Fibroblast of gingiva (primary cell): ENCODE data around the gene UCN2.
"Not testable (repeated sequence)": the region's sequence is repeated elsewhere in the genome, so short reads cannot be mapped to it uniquely, and the experiment has no call there.

ENCODE experiments used
- DNase-seq: peaks from one replicate; pipeline ENCODE4 v3.0.0-alpha.2; 2011; ENCODE audit warnings: low read depth

UCN2 gene

DNA sequence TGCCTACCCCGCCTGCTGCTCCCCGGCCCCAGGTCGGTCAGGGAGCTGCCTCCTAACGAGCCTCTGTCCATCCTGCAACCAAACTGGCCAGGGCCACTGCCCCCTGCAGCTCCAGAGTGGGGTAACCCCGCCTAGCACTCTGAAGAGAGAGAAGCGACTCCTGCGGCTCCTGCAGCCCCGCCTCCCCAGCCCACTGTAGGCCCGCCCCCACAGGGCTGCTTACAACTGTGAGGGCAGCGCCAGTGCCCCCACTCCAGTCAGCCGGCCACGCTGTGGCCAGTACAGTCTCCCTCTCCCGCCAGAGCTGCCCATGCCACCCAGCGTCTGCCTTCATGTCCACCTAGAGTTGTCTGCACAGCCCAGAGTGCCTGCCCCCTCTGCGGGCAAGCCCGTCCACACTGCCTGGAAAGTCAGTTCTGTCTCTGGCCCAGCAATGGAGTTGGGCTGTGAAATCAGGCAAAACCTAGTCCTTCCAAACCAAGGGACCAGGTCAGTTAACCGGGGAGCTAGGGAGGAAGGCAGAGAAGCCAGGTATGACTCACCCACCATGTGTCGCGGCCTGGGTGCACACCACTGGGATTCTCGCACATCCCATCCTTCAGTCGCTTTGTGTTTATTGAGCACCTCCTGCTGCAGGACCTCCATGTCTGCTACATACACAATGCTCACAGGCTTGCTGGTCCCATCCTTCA, 2.4 kb downstream of the UCN2 start:
- peak; percentile 71 for DNase-seq

- DNase-seq = no peak
Measured at GRCh38 chr3:48560648-48561018, 2.9 kb downstream of the UCN2 start.

GRCh38 chr3:48558493-48559134, 5.0 kb downstream of the UCN2 start:
- no peak for DNase-seq

DNA sequence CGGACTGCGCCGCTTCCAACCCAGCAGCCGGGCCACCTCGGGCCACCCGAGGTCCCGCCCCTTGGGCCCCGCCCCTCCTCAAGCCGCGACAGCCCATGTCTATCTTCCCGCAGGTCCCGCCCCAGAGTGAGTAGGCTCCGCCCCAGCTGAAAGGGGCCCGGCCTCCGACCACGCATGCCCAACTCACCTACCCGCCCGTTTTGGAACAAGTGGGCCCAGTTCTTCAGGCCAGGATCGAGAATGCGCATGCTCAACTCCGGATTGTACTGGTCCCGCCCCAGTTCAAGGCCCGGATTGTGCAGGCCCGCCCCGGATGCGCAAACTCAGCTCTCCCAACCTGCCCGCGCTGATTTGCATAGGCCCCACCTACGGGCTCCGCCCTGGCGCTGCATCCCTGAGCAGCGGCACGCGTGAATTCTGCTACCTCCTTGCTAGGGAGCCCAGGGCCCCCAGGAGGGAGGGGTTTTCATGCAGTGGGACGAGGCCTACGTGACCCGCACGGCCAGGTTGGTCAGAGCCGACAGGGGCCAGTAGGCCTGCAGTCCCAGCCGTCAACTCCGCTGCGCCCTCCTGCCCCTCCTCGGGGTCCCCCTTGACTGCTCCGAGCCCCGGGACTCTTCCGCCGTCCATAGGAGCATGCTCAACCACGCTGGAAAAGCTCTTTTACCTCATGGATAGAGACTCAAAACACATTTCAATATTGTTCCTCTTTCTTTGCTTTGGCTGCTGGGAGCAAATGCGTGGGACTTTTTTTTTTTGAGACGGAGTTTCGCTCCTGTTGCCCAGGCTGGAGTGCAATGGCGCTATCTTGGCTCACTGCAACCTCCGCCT, 6.6 kb downstream of the UCN2 start, which contains the start of gene PFKFB4:
PFKFB4 (minus strand) TSS at position 8 of the 831 bp plus-strand sequence. CDS start 26 bp downstream, outside the sequence.
- peak; percentile 99 for DNase-seq

DNA sequence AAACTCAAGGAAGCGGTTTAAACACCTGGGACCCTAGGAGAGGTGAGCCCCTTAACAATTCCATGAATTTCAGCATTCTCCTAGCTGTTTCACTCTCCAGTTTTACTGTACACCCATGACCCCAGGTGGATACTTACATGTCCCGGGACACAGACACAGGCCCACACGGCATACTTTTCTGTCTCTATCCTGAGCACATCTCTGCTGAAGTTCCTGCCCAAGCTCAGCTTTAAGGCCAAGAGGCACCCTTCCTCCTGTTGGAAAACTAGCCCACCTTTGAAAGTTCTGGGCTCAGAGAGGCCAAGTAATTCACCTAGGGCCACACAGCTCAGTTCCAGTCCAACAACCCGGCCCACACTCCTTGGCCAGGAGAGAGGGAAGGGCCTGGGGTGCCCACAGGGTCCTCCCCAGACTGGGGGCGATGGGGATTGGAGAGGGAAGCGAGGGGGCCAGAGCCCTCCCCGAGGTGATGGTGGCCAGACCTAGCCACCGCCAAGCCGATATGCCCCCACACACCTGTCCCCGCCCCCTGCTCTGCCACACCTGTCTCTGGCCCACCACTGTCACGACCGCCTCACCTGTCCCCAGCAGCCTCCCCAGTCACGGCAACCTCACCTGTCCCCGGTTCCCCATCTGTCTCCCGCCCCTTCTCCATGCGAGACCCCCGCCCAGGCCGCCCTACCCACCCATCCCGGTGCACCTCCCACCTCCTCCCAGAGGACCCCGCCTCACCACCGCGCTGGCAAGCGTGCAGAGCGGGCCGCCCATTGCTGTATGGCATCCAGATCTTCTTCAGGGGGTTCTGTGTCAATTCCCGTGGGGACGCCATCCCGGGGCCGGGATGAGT, 7.4 kb downstream of the UCN2 start:
- DNase-seq = no peak

DNA sequence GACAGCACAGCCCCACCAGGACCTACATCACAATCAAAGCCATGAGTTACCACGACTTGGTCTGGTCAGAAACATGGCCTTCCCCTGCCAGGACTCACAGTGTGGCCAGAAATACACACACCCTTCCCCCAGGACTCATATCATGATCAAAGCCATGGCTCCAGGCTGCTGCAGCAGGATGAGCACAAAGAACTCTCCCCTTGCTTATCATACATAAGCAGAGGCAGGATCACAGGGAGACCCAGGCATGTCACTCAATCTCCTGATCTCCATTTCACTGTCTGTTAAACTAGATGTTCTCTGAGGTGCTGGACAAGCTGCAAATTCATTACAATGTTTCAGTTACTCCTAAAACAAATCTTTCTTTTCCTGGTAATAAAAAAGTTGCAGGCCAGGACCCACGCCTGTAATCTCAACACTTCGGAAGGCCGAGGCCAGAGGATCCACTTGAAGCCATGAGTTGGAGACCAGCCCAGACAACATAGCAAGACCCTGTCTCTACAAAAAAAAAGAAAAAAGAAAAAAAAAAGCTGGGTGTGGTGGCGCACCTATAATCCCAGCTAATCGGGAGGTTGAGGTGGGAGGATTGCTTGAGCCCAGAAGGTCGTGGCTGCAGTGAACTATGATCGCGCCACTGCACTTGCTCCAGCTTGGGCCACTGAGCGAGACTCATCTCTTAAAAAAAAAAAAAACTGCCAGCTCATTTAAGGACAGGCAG, 8.2 kb downstream of the UCN2 start:
- no peak for DNase-seq

DNA sequence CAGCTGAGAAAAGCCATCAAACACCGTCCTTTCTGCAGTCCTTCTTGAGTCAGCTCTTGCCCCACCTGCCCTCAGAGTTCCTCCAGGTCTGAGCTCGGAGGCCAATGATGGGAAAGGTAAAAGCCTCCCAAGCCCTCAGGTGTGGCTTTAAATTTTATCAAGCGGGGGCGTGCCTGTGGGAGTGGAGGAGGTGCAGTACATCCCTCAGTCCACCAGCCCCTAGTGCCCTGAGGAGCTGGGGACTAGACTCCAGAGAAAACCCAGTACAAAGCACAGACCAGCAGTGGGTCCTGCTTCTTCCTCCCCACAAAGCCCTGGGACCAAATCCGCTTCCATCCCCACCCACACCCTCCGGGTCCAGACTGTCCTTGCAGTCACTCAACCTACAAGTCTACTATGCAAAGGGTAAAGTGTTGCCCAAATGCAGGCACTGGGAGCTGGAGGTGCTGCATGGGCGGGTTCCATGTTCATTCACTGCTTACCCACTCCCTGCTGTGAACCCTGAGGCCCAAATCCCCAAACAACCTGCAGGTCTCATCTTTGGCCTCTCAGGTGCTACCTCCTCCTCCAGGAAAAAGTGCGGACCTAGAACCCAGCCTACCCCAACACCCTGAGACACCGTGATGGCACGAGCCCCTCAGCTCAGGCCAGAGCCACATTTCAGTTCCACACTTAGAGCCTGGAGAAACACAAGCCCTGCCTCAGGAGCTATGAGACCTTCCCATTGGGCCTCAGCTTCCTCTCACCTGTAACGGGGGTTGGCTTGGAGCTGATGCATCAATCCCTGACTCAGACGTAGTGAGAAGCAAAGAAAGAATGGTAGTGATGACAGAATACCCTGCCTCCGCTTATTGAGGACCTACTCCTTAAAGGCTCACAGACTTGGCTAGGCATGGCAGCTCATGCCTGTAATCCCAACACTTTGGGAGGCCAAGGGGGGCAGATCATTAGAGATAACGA, 9.4 kb downstream of the UCN2 start:
- no peak for DNase-seq

GRCh38 chr3:48553361-48553760, 10.2 kb downstream of the UCN2 start:
- no peak for DNase-seq

DNA sequence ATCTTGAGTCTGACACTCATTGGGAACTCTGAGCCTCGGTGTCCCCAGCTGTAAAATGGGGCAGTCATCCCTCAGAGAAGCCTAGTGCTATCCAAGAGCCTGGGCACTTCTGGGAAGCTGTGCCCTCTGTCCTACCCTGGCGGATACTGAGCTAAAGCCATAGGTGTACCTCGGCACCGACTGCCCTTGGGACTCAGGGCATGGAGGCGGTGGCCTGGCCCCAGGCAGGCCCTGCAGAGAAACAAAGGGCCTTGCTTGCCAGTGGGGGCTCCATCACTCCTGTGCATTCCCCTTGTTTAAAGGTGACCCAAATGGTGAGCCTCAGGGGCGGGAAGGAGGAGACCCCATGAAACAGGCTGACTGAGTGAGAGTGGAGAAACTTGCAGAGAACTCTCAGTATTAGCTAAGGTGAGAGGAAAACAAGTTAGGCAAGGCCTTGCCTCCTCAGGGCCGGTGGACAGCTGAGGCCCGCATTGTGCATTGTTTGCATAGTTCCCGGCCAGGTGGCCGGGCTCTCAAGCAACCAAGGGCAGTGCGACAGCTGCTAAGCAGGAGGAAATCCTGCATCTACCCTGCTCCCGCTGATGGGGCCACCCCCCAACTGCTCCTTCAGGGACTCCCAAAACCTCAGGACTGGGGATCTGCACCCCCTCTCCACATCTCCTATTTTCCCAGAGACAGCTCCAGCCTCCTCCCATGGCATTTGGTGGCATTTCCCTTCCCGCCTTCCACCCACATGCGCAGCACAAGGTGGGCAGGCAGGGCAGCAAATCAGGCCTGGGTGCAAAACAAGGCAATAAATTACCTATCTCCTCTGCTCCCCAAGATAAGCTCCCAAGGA, 11.2 kb downstream of the UCN2 start:
- DNase-seq = no peak

DNA sequence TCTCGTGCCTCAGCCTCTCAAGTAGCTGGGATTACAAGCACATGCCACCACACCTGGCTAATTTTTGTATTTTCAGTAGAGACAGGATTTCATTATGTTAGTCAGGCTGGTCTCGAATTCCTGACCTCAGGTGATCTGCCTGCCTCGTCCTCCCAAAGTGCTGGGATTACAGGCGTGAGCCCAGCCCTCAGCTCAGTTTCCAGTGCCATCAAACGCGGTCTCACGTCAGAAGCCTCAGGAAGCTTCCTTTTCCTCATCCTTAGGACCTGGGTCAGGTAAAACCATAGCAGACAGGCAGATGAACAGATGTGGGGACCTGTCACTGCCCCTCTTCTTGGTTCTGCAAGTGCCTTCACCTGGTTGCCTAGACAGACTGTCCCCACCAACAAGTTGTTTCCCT, 11.9 kb downstream of the UCN2 start:
- not testable (repeated sequence) for DNase-seq

DNA sequence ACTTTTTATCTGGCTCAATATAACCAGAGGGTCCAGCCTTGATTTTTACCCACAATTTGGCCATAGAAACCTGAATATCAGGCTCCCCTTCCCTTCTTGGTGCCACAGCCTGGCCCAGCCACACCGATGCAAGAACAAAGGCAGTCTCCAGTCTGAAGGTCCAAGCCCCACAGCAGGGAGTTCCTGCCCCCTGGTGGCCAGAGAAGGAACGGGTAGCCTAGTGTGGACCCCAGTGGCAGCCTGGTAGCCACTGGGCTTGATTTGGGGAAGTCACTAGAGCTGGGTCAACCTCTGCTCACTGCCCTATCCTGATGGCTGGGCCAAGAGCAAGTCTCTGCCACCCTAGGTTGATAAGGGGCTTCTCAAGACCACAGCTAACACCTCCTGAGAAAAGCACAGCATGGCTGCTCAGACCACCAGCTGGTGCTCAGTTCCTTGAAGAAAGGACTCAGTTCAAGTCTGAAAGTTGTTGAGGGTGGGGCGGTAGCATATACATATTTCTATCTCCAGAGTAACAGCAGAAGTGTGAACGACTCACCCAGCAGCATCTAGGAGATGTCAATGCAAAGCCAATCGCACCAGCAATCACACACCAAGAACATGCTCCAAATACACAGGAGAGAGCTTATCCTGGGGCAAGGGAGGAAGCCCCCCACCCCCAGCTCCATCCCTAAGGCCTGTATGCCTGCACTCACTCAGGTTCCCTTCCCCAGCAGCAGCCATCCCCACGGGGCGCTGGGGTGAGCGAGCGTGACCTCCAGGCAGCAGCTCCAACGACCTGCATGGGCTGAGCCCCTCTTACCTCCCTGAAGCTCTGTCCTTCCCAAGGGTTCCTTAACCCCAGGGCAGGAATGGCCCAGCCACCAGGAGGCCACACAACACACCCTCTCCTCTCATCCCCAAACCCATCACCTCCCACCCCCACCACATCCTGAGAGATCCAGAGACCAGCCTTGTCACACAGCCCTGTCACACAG, 14.6 kb downstream of the UCN2 start:
- DNase-seq = peak; percentile 60

- DNase-seq = no peak
Measured at GRCh38 chr3:48548126-48548525, 15.5 kb downstream of the UCN2 start.

DNA sequence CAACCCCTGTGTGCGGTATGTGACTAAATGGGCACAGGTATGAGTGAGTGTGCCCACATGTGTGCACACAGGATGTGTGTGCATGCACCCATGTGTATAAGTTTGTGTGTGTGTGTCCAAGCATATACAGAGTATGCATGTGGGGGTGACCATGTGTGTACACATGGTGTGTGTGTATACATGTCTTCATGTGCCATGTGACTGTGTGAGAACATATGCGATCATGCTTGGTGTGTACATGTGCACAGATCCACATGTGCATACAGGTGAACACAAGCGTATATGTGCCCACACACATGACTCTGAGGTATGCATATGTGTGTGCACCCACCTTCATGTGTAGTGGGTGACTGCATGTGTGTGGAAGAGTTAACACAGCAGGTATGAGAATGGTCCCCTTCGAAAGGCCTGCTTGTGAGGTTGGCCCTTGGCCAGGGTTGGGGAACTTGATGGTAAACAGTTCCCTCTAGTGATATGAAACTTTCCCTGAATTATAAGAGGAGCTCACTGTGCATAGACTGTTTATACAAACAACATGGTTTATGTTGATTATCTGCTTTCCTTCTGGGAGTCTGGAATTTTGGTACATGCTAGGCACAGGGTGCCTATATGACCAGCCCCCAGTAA, 17.3 kb downstream of the UCN2 start:
- DNase-seq = no peak

DNA sequence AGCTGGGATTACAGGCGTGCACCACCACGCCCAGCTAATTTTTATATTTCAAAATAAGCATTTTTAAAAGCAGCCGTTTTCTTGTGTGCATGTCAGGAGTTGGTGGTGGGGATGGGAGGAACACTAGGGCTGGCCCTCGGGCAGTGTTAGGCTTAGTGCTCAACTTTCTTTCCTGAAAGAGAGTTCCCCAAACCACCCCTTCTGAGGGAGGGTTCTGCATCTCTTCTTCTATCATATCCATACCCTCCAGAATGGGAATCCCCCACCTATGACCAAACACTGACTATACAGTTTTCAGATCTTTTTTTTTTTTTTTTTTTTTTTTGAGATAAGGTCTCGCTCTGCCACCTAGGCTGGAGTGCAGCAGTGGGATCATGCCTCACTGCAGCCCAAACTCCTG, 19.4 kb downstream of the UCN2 start:
- DNase-seq = no peak

DNA sequence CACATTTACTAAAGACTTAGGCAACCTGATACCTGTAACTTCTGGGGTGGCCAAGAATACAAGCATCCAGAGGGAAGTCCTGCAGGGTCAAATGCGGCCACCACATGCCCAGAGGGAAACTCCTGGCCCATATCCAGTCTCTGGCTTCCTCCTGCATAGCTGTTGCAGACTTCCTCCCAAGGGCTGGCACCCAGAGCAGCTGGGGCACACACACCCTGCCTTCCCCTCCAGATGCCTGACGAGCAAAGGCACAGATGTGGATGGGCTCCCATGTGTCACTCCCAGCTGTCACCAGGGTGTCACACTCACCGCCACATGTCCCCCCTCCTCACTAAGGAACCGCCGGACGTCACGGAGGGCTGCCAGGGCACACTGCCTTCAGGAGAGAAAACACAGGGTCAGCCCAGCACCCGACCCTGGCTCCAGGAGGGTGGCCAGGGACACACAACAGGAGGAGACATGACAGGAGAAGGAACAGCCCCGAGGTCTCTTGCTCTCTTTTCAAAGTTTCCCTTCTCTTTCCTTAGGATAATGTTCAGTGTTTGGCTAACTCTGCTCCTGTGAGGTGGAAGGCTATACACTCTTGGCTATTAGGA, 20.2 kb downstream of the UCN2 start:
- DNase-seq = no peak

GRCh38 chr3:48538451-48538850, 25.1 kb downstream of the UCN2 start:
- no peak for DNase-seq

DNA sequence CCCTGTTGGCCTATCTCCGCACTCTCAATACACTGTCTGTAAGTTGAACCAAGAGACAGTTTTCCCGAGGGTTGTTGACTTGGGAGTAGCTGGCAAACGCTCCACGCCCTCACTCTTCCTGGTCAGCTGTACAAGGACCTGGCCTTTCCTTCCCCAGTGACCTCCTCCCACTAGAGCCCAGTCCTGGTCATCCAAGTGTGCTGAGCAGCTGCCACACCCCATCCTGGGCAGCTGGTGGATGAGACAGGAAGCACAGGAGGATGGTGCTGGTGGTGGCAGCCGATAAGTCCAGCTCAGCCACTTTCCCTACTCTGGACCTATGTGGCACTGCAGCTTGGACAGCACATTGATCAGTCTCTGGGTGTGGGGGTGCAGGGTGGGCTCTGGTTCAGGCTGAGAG, 26.8 kb downstream of the UCN2 start:
- DNase-seq = no peak
